Neural cell (in vitro differentiated cells): ENCODE data around the gene PCSK7. TPM values are rescaled to one million over a fixed set of nuclear protein-coding genes. Genes with fewer than 3 reads are reported as not detected.

Source experiments
- H2AFZ ChIP-seq: fragments of 200-600, 300-800 bp; sonication (generic), shearing (Covaris generic); 2 replicates; pipeline ENCODE4 v1.6.0; 2014; ENCODE audit warnings: low read depth, mild to moderate bottlenecking, antibody characterized with exemption, low read length, moderate library complexity
- H3F3A ChIP-seq: fragments of 200-600 bp; shearing (Covaris generic); 2 replicates; pipeline ENCODE4 v1.6.1; 2016; ENCODE audit warnings: mild to moderate bottlenecking, moderate library complexity, mixed read lengths, antibody characterized with exemption, low read length; ENCODE audit not compliant: insufficient read depth, poor library complexity, severe bottlenecking
- H3K27ac ChIP-seq: fragments of 200-600, 300-800 bp; sonication (generic), shearing (Covaris generic); 2 replicates; pipeline ENCODE4 v1.5.1; 2014; ENCODE audit warnings: mild to moderate bottlenecking, low read length, moderate library complexity
- H3K27me3 ChIP-seq: fragments of 300-800, 200-600 bp; sonication (generic), shearing (Covaris generic); 2 replicates; pipeline ENCODE4 v1.6.0; 2014; ENCODE audit warnings: mild to moderate bottlenecking, low read depth, low read length, moderate library complexity; ENCODE audit not compliant: insufficient read depth
- H3K36me3 ChIP-seq: fragments of 300-800, 200-600 bp; sonication (generic), shearing (Covaris generic); 2 replicates; pipeline ENCODE4 v1.5.1; 2014; ENCODE audit warnings: mild to moderate bottlenecking, antibody characterized with exemption, low read length, moderate library complexity; ENCODE audit not compliant: insufficient read depth
- H3K4me2 ChIP-seq: fragments of 300-800, 200-600 bp; sonication (generic), shearing (Covaris generic); 2 replicates; pipeline ENCODE4 v1.6.0; 2014; ENCODE audit warnings: mild to moderate bottlenecking, low read length
- H3K4me3 ChIP-seq: fragments of 300-800, 200-600 bp; sonication (generic), shearing (Covaris generic); 2 replicates; pipeline ENCODE4 v1.5.1; 2014; ENCODE audit warnings: mild to moderate bottlenecking, low read length, moderate library complexity
- H3K79me2 ChIP-seq: fragments of 200-600 bp; shearing (Covaris generic); replicated peaks from 2 replicates; pipeline ENCODE4 v1.6.0; 2014; ENCODE audit warnings: mild to moderate bottlenecking, low read length, moderate library complexity; ENCODE audit not compliant: insufficient read depth
- H3K9ac ChIP-seq: fragments of 300-800, 200-600 bp; sonication (generic), shearing (Covaris generic); 2 replicates; pipeline ENCODE4 v1.6.1; 2016; ENCODE audit warnings: mild to moderate bottlenecking, low read length, mixed read lengths
- H3K9me2 ChIP-seq: fragments of 200-600 bp; shearing (Covaris generic); 2 replicates; pipeline ENCODE4 v1.6.1; 2016; ENCODE audit warnings: mild to moderate bottlenecking, low read length, mixed read lengths; ENCODE audit not compliant: insufficient read depth
- H3K9me3 ChIP-seq: fragments of 200-600, 300-800 bp; sonication (generic), shearing (Covaris generic); 2 replicates; pipeline ENCODE4 v1.6.1; 2016; ENCODE audit warnings: mild to moderate bottlenecking, mixed run types, low read length, moderate library complexity, mixed read lengths
- H4K20me1 ChIP-seq: fragments of 200-600 bp; shearing (Covaris generic); 2 replicates; pipeline ENCODE4 v1.6.1; 2016; ENCODE audit warnings: mild to moderate bottlenecking, mixed run types; ENCODE audit not compliant: insufficient read depth
- EP300 ChIP-seq: fragments of 450-650 bp; conservative IDR thresholded peaks from 2 replicates; pipeline ENCODE4 v1.6.1; 2014; ENCODE audit warnings: antibody characterized with exemption, mild to moderate bottlenecking, moderate library complexity; ENCODE audit not compliant: poor library complexity, severe bottlenecking
- EZH2 ChIP-seq: fragments of 200-600, 300-800 bp; shearing (Covaris generic), sonication (generic); IDR thresholded peaks from 2 replicates; pipeline ENCODE4 v1.6.1; 2014; ENCODE audit warnings: antibody characterized with exemption, low read length, borderline replicate concordance, mild to moderate bottlenecking; ENCODE audit not compliant: insufficient read depth, poor library complexity, severe bottlenecking
- MXI1 ChIP-seq: fragments of 450-650 bp; conservative IDR thresholded peaks from 2 replicates; pipeline ENCODE4 v1.6.1; 2014; ENCODE audit warnings: antibody characterized with exemption, mild to moderate bottlenecking; ENCODE audit not compliant: poor library complexity, severe bottlenecking
- POLR2AphosphoS5 ChIP-seq: IDR thresholded peaks from 2 replicates; pipeline ENCODE4 v1.6.1; 2012
- RAD21 ChIP-seq: fragments of 450-650 bp; conservative IDR thresholded peaks from 2 replicates; pipeline ENCODE4 v1.6.1; 2014; ENCODE audit warnings: antibody characterized with exemption, mild to moderate bottlenecking, moderate library complexity
- SMC3 ChIP-seq: fragments of 450-650 bp; conservative IDR thresholded peaks from 2 replicates; pipeline ENCODE4 v1.6.1; 2014; ENCODE audit warnings: antibody characterized with exemption, mild to moderate bottlenecking, moderate library complexity; ENCODE audit not compliant: poor library complexity
- TAF1 ChIP-seq: IDR thresholded peaks from 2 replicates; pipeline ENCODE4 v1.6.1; 2012; ENCODE audit warnings: low read depth
- polyA plus RNA-seq: library from polyadenylated mRNA; depleted of rRNA; stranded (reverse); fragments of >200 nt; gene quantifications from 2 replicates; pipeline ENCODE4 v1.2.3, GENCODE V29; 2014
- TF ChIP-seq, protein P1 (sequence below): fragments of 450-650 bp; IDR thresholded peaks from 2 replicates; pipeline ENCODE4 v1.5.1; 2014; ENCODE audit warnings: antibody characterized with exemption, mild to moderate bottlenecking, moderate library complexity; ENCODE audit not compliant: poor library complexity, severe bottlenecking
- TF ChIP-seq, protein P2 (sequence below): IDR thresholded peaks from 2 replicates; pipeline ENCODE4 v1.6.1; 2012; ENCODE audit warnings: borderline replicate concordance

Gene PCSK7
- polyA plus RNA-seq, 1 donor from 2014 or later: 44.4 TPM

DNA sequence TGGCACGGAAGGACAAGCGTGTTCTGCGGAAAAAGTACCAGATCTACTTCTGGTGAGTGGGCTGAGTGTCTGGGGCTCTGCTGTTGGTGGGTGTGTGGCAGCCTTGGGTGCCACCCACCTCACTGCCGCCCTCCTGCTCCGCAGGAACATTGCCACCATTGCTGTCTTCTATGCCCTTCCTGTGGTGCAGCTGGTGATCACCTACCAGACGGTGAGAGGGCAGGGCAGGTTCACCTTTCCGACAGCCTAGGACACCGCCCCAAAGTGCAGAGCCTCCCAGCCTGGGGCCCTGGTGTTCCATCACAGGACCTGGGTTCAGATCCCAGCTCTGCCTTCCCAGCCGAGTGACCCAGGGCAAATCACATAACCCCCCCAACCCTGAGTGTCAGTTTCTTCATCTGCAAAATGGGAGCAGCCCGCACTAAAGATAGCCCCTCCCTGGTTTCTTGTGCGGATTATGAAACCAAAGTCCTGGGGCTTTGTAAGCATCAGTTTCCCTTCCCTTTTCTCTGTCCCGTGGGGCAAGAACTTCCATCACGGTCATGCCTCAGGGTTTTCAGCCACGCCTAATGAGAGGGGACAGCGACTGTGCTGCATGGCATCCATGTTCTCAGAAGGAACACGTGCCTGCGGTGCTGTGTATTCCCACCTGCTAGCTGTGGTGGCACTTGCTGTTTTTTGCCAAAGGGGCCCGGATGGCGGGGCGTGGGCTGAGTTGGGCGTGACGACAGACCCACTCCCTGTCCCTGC, 42.5 kb downstream of the PCSK7 start:
- no peaks in the 10 kb centered on the region for H3F3A ChIP-seq
- H3K79me2 ChIP-seq: no peaks in the 10 kb centered on the region
- H3K27me3 ChIP-seq: no peaks in the 10 kb centered on the region
- no peaks in the 10 kb centered on the region for H3K9me3 ChIP-seq
- H3K27ac ChIP-seq: no peak overlapping the region
- no peak overlapping the region for H3K9ac ChIP-seq
- H3K36me3 ChIP-seq: no peaks in the 10 kb centered on the region
- H3K9me2 ChIP-seq: no peaks in the 10 kb centered on the region
- H4K20me1 ChIP-seq: no peaks in the 10 kb centered on the region
- no peak overlapping the region for H3K4me2 ChIP-seq
- no peak overlapping the region for H2AFZ ChIP-seq
- H3K4me3 ChIP-seq: no peak overlapping the region
- TF ChIP-seq SMC3 (no peak), MXI1 (no peak), EZH2 (no peak), RAD21 (no peak), TAF1 (no peak), EP300 (no peak), POLR2AphosphoS5 (no peak)
- TF ChIP-seq, protein P1, sequence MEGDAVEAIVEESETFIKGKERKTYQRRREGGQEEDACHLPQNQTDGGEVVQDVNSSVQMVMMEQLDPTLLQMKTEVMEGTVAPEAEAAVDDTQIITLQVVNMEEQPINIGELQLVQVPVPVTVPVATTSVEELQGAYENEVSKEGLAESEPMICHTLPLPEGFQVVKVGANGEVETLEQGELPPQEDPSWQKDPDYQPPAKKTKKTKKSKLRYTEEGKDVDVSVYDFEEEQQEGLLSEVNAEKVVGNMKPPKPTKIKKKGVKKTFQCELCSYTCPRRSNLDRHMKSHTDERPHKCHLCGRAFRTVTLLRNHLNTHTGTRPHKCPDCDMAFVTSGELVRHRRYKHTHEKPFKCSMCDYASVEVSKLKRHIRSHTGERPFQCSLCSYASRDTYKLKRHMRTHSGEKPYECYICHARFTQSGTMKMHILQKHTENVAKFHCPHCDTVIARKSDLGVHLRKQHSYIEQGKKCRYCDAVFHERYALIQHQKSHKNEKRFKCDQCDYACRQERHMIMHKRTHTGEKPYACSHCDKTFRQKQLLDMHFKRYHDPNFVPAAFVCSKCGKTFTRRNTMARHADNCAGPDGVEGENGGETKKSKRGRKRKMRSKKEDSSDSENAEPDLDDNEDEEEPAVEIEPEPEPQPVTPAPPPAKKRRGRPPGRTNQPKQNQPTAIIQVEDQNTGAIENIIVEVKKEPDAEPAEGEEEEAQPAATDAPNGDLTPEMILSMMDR: no peak
- TF ChIP-seq, protein P2, sequence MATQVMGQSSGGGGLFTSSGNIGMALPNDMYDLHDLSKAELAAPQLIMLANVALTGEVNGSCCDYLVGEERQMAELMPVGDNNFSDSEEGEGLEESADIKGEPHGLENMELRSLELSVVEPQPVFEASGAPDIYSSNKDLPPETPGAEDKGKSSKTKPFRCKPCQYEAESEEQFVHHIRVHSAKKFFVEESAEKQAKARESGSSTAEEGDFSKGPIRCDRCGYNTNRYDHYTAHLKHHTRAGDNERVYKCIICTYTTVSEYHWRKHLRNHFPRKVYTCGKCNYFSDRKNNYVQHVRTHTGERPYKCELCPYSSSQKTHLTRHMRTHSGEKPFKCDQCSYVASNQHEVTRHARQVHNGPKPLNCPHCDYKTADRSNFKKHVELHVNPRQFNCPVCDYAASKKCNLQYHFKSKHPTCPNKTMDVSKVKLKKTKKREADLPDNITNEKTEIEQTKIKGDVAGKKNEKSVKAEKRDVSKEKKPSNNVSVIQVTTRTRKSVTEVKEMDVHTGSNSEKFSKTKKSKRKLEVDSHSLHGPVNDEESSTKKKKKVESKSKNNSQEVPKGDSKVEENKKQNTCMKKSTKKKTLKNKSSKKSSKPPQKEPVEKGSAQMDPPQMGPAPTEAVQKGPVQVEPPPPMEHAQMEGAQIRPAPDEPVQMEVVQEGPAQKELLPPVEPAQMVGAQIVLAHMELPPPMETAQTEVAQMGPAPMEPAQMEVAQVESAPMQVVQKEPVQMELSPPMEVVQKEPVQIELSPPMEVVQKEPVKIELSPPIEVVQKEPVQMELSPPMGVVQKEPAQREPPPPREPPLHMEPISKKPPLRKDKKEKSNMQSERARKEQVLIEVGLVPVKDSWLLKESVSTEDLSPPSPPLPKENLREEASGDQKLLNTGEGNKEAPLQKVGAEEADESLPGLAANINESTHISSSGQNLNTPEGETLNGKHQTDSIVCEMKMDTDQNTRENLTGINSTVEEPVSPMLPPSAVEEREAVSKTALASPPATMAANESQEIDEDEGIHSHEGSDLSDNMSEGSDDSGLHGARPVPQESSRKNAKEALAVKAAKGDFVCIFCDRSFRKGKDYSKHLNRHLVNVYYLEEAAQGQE: no peak

DNA sequence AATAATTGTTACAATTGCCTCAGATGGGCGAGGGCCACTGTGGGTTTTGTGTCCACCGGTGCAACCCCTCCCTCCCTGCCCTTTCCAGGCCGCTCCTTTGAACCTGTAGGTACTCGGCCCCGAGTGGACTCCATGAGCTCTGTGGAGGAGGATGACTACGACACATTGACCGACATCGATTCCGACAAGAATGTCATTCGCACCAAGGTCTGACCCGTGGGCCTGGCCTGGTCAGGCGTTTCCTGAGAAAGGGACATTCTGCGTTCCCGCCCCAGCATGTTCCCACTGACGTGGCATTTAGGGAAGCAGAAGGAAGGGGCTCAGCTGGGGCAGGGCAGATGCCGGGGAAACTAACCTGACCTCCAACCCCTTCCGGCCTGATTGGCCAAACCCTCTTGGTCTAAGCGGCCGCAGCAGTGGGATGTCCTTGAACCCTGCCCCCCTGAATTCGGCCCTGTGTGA, 43.2 kb downstream of the PCSK7 start:
- H3K79me2 ChIP-seq: no peaks in the 10 kb centered on the region
- no peaks in the 10 kb centered on the region for H3K36me3 ChIP-seq
- no peak overlapping the region for H3K4me2 ChIP-seq
- no peak for TF ChIP-seq EP300
- no peak for TF ChIP-seq TAF1
- H3K9me3 ChIP-seq: no peaks in the 10 kb centered on the region
- H3K27me3 ChIP-seq: no peaks in the 10 kb centered on the region
- H3K4me3 ChIP-seq: no peak overlapping the region
- H4K20me1 ChIP-seq: no peaks in the 10 kb centered on the region
- H3F3A ChIP-seq: no peaks in the 10 kb centered on the region
- H3K9ac ChIP-seq: no peak overlapping the region
- H3K9me2 ChIP-seq: no peaks in the 10 kb centered on the region
- no peak overlapping the region for H3K27ac ChIP-seq
- H2AFZ ChIP-seq: no peak overlapping the region
